Measurements from ENCODE around the gene IDUA. TPM values are rescaled to one million over a fixed set of nuclear protein-coding genes. Genes with fewer than 3 reads are reported as not detected.

IDUA gene
- total RNA-seq, 4 donors from 2014 or later: 23.9 to 79.4 (median 52.9) TPM

DNA sequence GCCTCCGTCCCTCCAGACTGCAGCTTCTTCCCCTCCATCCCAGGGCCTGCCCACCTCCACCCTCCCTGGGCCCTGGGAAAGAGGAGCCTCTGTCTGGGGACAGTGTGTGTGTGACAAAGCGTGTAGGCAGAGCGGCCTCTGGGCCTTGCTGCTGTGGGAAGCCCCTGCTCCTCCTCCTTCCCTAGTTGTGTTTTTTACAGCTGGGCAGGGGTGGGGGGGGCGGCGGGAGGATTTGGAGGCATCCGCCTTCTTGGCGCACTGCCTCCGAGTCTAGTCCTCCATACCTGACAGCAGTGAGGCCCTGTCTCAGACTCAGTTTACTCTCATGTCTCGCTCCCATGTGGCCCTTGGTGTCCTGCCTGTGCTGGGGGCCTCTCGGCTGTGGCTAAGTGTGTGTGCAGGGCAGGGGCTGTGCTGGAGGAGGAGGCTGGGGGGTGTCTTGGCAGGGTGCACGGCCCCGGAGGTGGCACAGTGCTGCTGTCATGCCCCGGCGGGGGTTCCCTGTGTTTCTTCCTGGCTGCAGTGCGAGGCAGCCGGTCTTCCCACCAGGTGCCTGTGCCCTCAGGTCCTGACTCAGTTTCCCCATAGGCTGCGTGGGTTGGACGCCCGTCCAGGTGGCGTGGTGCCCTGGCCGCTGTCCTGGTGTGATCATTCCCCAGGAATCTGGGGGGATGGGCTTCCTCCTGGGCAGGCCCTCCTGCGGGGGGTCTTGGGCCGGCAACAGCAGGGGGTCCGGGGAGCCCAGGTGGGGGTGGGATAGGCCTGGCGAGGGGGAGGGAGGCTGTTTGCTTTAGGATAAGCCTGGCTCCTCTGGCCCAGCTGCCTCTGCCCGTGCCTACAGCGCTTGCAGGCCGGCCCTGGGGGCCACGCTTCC, 31.5 kb downstream of the IDUA start:
- H3K27ac ChIP-seq: no peak overlapping the region
- 77 to 86% methylated on average over 9 to 17 of the region's 29 CpGs for WGBS, 2 donors
- TF ChIP-seq, protein P1, sequence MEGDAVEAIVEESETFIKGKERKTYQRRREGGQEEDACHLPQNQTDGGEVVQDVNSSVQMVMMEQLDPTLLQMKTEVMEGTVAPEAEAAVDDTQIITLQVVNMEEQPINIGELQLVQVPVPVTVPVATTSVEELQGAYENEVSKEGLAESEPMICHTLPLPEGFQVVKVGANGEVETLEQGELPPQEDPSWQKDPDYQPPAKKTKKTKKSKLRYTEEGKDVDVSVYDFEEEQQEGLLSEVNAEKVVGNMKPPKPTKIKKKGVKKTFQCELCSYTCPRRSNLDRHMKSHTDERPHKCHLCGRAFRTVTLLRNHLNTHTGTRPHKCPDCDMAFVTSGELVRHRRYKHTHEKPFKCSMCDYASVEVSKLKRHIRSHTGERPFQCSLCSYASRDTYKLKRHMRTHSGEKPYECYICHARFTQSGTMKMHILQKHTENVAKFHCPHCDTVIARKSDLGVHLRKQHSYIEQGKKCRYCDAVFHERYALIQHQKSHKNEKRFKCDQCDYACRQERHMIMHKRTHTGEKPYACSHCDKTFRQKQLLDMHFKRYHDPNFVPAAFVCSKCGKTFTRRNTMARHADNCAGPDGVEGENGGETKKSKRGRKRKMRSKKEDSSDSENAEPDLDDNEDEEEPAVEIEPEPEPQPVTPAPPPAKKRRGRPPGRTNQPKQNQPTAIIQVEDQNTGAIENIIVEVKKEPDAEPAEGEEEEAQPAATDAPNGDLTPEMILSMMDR (IDR thresholded peaks at IDR 0.05): no peak
- TF ChIP-seq EP300 (IDR thresholded peaks at IDR 0.05): no peak
- TF ChIP-seq POLR2A (IDR thresholded peaks at IDR 0.05): no peak

GRCh38 chr4:1019320-1019719, 32.5 kb downstream of the IDUA start:
- Histone ChIP-seq H3K4me1 (peaks cover 0 to 55% (median 14%) of the 10 kb centered on the region in 4 donors), H3K36me3 (peaks cover 0 to 22% (median 0%) of the 10 kb centered on the region in 3 donors), H3K4me3 (no peak overlapping the region), H3K27ac (no peak overlapping the region), H3K9me3 (no peaks in the 10 kb centered on the region), H3K27me3 (no peaks in the 10 kb centered on the region)
- TF ChIP-seq EP300 (IDR thresholded peaks at IDR 0.05) (no peak), POLR2A (IDR thresholded peaks at IDR 0.05) (no peak)
- TF ChIP-seq, protein P1 (IDR thresholded peaks at IDR 0.05): no peak
- no peak for DNase-seq (ENCODE audit: low spot score in 2 of 2)
- WGBS, 2 donors: 46 to 56% methylated on average over 4 to 5 of the region's 9 CpGs

More for the DNA sequence above, 31.5 kb downstream of the IDUA start:
- DNase-seq (ENCODE audit: low spot score in 2 of 2): no peak
- H3K9me3 ChIP-seq: no peaks in the 10 kb centered on the region
- H3K36me3 ChIP-seq: peaks cover 0 to 13% (median 0%) of the 10 kb centered on the region in 3 donors
- H3K4me3 ChIP-seq: no peak overlapping the region
- no peaks in the 10 kb centered on the region for H3K27me3 ChIP-seq
- H3K4me1 ChIP-seq: peaks cover 0 to 64% (median 23%) of the 10 kb centered on the region in 4 donors

GRCh38 chr4:1019729-1020470, 33.1 kb downstream of the IDUA start:
- Histone ChIP-seq H3K9me3 (no peaks in the 10 kb centered on the region), H3K4me1 (peaks cover 0 to 49% (median 10%) of the 10 kb centered on the region in 4 donors), H3K36me3 (peaks cover 0 to 28% (median 0%) of the 10 kb centered on the region in 3 donors), H3K27me3 (no peaks in the 10 kb centered on the region), H3K4me3 (no peak overlapping the region), H3K27ac (no peak overlapping the region)
- TF ChIP-seq EP300 (IDR thresholded peaks at IDR 0.05) (no peak), POLR2A (IDR thresholded peaks at IDR 0.05) (no peak)
- TF ChIP-seq, protein P1 (IDR thresholded peaks at IDR 0.05): no peak
- no peak for DNase-seq (ENCODE audit: low spot score in 2 of 2)
- 81 to 87% methylated on average over 12 to 17 of the region's 23 CpGs for WGBS, 2 donors

- Histone ChIP-seq H3K4me3 (no peak overlapping the region), H3K27ac (no peak overlapping the region), H3K9me3 (no peaks in the 10 kb centered on the region), H3K4me1 (peaks cover 0 to 33% (median 0%) of the 10 kb centered on the region in 4 donors), H3K36me3 (peaks cover 0 to 44% (median 0%) of the 10 kb centered on the region in 3 donors), H3K27me3 (no peaks in the 10 kb centered on the region)
- no peak for DNase-seq (ENCODE audit: low spot score in 2 of 2)
- 84% methylated on average over 13 to 19 of the region's 19 CpGs for WGBS, 2 donors
- TF ChIP-seq, protein P1 (IDR thresholded peaks at IDR 0.05): no peak
- no peak for TF ChIP-seq EP300 (IDR thresholded peaks at IDR 0.05)
- TF ChIP-seq POLR2A (IDR thresholded peaks at IDR 0.05): no peak
Observed at GRCh38 chr4:1021386-1022050, 34.7 kb downstream of the IDUA start.

Data from tibial nerve (tissue), 4 donors.